Coronary artery (tissue), 2 donors: ENCODE data around the gene JRKL.

Source experiments
- DNase-seq: peaks from one replicate; pipeline ENCODE4 v3.0.0-alpha.2; 2017; ENCODE audit warnings: low spot score
- H3K27ac ChIP-seq, 2 donors: fragments of 200-600 bp; sonication (generic); one replicate each; pipeline ENCODE4 v1.5.1; 2016 to 2019
- H3K4me3 ChIP-seq: fragments of 200-600 bp; sonication (generic); 2 replicates; pipeline ENCODE4 v1.5.1; 2016; ENCODE audit warnings: mild to moderate bottlenecking, moderate library complexity
- TF ChIP-seq, protein P1 (sequence below): fragments of 200-600 bp; sonication (generic); IDR thresholded peaks from one replicate; pipeline ENCODE4 v1.5.1; 2019; ENCODE audit warnings: antibody characterized with exemption

JRKL gene

DNA sequence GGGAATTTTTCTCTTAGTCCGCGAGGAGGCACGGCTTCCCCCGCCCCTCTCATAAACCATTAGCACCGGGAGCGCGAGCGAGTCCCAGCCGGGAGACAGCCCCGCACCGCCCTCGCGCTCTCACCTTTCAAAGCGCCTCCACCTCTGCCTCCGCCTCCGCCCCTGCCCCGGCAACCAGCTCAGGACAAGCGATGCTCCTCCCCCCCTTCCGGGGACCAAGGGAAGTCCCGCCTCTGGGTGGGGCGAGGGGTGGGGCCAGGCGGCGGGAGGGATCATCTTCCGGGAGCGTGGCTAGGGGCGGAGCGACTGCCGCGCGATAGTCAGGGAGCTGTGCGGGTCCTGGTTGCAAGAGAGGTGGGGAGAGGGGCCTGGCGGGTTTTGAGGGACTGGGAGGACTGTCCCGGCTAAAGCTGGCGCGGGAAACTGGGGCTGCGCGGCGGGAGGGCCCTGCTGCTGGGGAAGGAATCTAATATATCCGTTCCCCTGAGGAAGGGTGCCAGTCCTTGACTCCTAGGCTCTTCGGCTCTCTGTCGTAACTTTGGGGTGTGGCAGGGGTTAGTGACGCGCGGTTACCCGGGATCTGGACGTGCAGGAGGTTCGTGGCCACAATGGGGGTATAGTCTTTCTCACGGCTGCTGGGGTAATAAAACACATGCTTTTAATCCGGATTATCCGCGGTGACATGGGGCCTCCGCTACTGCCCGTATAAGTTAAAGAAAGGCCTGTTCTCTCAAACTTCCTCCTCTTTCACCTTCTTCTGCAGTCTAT, at the start of gene JRKL, which contains the start of gene CCDC82:
TSS of gene JRKL (plus strand) at position 294 of the 768 bp plus-strand sequence. CDS start 637 bp downstream, outside the sequence.
TSS of gene CCDC82 (minus strand) at position 193 of the 768 bp plus-strand sequence. CDS start 5,165 bp downstream, outside the sequence.
- TF ChIP-seq, protein P1, sequence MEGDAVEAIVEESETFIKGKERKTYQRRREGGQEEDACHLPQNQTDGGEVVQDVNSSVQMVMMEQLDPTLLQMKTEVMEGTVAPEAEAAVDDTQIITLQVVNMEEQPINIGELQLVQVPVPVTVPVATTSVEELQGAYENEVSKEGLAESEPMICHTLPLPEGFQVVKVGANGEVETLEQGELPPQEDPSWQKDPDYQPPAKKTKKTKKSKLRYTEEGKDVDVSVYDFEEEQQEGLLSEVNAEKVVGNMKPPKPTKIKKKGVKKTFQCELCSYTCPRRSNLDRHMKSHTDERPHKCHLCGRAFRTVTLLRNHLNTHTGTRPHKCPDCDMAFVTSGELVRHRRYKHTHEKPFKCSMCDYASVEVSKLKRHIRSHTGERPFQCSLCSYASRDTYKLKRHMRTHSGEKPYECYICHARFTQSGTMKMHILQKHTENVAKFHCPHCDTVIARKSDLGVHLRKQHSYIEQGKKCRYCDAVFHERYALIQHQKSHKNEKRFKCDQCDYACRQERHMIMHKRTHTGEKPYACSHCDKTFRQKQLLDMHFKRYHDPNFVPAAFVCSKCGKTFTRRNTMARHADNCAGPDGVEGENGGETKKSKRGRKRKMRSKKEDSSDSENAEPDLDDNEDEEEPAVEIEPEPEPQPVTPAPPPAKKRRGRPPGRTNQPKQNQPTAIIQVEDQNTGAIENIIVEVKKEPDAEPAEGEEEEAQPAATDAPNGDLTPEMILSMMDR, result no peak

DNA sequence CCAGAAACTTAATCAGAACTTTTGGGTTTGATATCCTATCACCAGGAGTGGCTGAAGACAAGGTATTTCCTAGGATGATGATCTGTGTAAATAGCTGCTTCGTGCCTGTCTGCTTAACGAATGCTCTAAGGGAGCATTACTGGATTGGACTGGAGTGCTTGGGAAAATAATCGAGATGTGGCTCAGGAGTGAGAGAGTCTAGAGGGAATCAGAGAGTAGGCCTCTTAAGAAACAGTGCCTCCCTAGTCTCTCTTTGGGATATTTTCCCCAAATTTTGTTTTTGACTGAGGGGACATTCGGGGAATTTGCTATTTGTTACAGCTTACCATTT, 49.3 kb upstream of the JRKL start:
- peak overlapping the region; percentile 85 to 95 for H3K27ac ChIP-seq
- peak overlapping the region; percentile 86 for H3K4me3 ChIP-seq
- DNase-seq, result no peak
- TF ChIP-seq, protein P1, result no peak

More for the DNA sequence above, at the start of gene JRKL, which contains the start of gene CCDC82:
- Histone ChIP-seq H3K27ac (peak within 1 kb of the TSS; percentile 84 to 95), H3K4me3 (peak within 1 kb of the TSS; percentile 89)
- peak; percentile 98 for DNase-seq

DNA sequence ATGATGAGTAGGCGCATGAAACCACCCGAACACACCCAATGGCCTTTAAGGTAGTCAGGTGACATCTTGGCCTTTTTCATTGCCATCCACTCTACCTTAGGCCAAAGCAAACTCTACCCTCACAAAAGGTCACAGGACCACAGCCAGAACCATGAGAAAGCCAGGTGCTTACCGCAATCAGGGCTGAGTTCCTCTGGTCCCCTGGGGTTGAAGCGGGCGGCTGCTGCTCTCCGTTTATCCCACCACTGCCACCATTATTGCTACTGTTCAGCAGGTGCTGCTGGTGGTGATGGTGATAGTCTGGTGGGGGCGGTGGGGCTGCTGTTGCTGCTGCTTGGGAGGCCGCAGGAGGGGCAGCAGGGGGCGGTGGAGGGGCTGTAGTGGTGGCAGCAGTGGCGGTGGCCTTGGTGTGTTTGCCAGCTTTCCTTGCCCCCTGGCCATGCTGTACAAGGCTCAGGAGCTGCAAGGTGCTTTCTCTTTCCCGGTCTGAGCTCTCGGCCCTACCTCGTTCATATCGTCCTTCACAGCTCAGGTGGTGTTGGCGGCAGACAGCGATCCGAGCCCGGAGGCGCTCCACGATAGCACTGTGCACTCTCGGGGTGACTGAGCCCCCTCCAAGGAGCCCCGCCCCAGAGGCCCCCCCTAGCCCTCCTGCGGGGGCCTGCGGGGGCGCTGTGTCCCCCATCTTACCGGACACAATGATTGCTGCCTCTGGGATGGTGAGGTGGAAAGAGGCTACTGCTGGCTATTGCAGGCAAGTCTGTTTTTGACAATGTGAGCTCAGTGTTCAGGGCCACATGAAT, 48.4 kb upstream of the JRKL start:
- Histone ChIP-seq H3K4me3 (peak overlapping the region; percentile 86), H3K27ac (peak overlapping the region; percentile 85 to 95)
- TF ChIP-seq, protein P1, result no peak
- DNase-seq, result peak; percentile 78

DNA sequence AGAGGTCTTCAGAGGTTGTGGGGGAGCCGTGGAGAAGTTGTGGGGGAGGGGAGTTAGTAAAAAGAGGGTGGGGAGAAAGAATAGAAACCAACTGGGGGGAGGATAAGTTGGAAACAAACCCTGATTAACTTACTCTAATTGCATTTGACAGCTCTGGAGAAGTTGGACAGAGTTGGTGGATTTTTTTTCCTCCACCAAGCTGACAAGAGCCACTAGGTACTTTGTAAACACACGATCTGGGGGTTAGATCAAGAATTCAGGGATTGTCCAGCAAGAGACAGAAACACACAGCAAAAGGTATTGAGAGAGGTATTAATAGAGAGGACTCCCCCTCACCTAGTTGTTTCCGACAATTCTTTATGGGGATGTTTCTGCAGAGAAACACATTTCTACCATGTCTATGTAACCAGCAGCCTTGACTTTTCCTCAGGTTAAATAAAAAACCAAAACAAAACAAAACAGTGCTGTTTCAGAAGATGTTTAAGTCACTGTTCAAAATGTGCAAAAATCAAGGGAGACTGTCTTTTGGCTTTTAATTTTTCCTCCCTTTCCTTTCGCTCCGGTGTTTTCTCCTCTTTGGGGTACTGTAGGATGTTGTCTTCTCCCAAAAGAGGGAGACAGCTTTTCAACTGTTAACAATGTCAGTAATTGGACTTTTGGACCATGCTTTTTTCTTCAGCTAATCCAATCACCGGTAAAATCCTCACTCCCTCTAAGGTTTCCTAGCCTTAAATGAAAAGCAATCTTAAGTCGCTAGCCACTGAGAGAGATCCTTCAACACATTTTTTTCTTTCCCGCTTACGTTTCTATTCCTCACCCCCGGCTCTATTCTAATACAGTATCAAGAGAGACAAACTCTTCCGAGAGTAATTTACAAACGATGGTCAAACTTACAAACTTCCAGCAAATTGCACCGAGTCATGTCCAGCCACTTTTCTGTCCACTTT, 47.5 kb upstream of the JRKL start:
- DNase-seq, result no peak
- peak overlapping the region; percentile 86 for H3K4me3 ChIP-seq
- peak overlapping the region; percentile 85 to 95 for H3K27ac ChIP-seq
- TF ChIP-seq, protein P1, result no peak

DNA sequence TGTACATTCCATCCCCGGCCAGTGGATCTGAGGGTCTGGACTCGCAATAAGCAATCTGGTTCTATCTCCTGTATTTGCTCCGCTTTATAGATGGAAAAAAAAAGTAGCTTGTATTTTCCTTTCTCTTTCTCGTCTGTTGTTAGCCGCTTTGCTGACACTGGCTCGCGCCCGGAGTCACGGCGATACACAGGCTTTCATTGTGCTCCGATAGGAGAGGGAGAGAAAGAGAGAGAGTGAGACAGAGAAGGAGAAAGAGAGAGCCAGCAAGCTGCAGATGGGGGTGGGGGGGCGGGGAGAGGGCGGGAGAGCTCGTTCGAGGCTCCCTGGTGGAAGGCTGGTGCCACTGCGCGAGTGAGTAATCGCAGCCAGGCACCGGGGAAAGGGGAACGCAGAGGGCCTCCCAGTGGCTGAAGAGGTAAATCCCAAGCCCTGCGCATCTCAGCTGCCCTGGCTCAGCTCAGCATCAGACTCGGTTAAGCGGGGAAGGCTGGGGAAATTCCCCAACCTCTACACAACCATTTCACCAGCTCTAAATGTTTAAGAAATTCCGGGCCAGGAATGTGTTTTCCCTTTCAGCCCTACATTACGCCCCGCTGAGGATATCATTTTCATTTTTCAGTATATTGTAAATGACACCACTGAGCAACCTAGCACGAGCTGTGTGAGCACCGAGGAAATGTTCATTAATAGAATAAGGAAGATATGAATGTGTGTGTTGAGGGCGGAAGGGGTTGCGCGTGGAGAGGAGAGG, 46.7 kb upstream of the JRKL start, which contains the start of gene MAML2:
TSS of gene MAML2 (minus strand) at position 235 of the 751 bp plus-strand sequence. CDS start 1,300 bp downstream, outside the sequence.
- H3K4me3 ChIP-seq, result peak within 1 kb of the TSS; percentile 86
- H3K27ac ChIP-seq, result peak within 1 kb of the TSS; percentile 85 to 95
- DNase-seq, result peak; percentile 97
- TF ChIP-seq, protein P1, result peak; percentile 96

DNA sequence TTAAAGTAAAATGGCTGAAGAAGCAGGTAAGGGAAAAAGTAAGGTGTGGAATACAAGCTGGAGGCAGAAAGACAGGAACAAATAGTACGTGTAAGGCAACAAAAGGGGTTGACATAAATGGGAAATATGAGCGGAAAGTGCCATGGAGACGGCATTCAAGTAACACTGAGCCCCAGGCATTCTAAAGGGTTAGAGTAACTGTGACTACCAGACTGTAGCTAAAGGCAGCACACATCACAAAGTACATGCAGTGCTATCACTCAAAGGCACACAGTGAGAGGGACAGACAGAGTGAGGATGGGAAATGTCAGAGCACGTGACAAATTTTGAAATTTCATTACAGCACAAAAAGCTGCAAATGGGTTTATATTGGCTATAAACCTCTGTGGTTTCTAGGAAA, 33.0 kb upstream of the JRKL start:
- H3K27ac ChIP-seq, result no peak overlapping the region
- no peak for DNase-seq
- TF ChIP-seq, protein P1, result no peak
- H3K4me3 ChIP-seq, result no peak overlapping the region
